ENCODE measurements around the gene AKAP12.

Gene AKAP12

DNA sequence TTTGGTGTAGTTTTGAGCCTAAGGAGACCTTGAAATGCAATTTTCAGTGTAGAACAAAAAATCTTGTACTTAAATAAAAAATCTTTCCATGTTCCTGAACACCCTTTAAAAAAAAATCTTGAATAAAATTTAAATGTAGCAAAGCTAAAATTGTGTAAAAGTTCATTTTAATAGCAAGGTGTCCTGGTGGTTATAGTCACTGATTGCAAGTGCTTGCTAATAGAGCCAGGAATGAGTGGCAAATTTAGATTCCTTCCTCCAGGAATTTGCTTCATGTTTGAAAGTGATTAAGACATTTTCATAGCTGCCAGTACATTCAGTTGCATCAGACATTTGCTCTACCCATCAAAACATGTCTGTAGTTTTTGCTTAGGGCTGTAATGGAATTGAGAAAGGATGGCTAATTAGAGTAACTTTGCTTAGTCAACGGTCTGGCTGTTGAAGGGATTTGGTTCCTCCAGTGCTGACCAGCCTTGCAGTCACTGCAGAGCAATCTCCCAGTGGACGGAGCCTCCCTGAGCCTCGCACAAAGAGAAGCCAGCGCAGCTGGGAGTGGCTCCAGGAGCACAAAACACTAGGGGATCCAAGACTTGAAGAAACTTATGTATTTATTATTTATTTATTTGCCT is 36.5 kb downstream of the AKAP12 start:
- DNase-seq (ENCODE audit: extremely low read depth in 1 of 2, low read depth in 1 of 2): no peak

DNA sequence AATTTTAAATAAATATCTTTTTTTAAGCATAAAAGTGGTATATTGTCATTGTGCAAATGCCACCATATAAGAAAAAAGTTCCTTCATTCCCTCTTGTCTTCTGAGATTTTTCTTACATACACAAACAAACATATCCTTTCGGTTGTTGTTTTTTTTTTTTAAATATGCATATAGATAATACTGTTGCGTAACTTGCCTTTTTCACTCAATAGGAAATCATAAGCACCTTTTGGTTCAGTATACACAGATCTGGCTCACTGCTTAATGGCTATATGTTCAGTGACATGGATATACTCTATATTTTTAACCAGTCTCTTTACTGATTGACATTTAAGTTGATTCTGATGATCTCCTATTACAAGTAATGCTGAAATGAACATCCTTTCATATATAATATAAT is 40.1 kb downstream of the AKAP12 start:
- DNase-seq (ENCODE audit: extremely low read depth in 1 of 2, low read depth in 1 of 2): no peak

DNA sequence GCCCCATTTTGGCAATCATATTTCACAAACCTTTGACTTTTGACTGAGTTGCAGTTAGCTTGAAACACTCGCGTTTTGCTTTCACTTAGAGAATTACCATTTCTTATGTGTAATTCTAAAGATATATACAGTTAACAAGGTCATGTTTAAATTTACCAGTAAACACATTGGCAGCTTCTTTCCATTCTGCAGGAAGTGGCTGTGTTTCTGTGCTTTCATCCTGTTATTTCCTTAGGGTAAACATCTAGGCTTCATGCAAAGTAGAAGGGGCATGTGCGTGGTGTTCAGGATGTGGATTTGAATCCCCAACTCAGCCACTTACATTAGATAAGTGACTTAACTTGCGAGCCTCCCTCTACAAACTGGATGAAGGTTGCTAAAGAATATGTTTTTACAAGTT is 41.1 kb downstream of the AKAP12 start:
- no peak for DNase-seq (ENCODE audit: extremely low read depth in 1 of 2, low read depth in 1 of 2)

DNA sequence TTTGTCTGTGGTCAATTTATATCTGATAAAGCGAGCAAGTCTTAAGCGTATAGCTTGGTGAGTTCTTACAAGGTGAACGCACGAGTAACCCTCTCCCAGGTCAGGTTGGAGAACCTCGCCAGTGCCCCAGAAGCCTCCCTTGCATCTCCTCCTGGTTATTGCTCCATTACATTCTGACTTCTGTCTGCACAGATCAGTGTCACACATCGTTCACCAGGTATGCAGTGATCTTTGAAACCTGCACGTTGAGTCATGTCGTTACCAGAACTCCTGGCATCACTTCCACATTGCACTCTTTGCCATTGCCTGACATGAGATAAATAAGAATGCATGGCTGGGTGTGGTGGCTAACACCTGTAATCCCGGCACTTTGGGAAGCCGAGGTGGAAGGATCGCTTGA is 44.2 kb downstream of the AKAP12 start:
- no peak for DNase-seq (ENCODE audit: extremely low read depth in 1 of 2, low read depth in 1 of 2)

DNA sequence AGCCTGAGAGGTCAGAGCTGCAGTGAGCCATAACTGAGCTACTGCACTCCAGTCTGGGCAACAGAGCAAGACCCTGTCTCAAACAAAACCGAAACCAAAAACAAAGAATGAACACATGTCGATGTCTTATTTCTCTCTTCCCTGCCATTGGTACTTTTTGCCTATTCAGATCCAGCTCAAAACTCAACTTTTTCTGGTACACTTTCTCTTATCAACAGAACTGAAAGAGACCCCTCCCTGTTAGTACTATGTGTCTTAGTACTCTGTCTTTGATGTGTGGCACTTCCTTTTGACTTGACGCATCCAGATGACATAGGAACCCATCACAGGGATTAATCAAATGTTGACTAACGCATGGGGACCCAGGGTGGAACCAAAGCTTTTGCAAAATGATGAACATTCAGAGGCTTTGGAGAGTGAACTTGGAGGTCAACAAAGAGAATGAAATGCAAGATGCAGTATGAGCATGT is 44.8 kb downstream of the AKAP12 start:
- DNase-seq (ENCODE audit: extremely low read depth in 1 of 2, low read depth in 1 of 2): no peak

DNA sequence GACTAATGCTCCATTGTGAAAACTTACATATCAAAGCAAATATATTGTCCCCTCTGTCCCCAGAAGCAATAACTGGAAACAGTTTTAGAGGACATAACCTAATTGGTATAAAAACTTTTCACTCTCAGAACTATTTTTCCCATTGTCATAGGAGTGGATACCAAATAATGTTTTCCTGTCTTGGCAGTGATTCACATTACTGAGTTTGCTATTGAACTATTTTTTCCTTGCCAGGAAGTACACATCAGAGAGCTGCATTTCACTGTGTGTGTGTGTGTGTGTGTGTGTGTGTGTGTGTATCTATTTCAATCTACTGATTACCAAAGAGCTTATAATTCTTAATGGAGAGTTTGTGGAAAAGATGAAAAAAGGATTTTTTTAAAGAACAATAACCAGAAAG is 45.4 kb downstream of the AKAP12 start:
- no peak for DNase-seq (ENCODE audit: extremely low read depth in 1 of 2, low read depth in 1 of 2)

DNA sequence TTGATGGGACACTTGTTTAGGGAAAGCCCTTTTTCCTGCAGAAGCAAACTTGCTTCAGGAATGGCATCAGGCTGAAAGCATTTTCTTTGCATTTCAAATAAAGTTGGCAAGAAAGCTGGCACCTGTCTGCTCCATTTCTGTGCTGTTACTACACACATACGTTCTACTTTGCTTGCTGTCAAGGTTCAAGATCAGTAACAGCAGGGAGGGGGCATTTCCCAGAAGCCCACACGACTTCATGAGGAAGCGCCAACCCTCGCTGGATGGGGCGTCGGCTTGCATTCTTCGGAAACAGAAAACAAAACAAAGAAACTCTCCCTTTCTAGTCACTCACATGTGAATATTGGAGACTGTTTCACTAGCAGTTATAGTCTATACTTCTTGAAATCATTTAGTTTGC is 46.4 kb downstream of the AKAP12 start:
- no peak for DNase-seq (ENCODE audit: extremely low read depth in 1 of 2, low read depth in 1 of 2)

DNA sequence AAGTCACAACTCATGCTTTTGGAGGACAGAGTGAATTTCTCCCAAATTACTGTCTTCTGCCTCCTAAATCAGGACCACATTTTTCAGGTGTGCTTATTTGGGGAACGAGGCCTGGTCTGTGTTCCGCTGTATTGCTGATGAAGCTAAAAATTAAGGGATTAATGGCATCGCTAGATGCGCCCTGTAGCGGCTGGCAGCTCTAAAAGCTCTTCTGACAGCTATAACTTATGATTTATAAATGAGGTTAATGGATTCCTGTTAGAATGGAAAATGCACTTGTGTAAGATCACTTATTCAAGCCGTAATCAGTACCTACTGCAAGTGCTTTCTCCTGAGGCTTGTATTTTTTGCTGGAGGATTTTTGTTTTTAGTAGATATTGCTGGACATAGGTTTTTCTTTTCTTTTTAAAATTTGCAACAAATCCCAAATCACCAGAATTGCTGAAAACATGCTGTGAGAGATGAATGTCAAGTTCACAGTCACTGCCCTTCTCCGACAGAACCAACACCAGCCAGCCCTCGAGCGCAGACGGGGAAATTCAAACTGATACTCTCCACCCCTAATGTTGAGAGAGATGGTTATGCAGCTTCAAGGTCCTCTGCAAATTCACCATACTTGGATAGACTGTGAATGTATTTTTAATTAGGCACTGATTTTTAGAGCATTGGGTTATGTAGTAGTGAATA is 49.1 kb downstream of the AKAP12 start:
- no peak for DNase-seq (ENCODE audit: extremely low read depth in 1 of 2, low read depth in 1 of 2)

DNA sequence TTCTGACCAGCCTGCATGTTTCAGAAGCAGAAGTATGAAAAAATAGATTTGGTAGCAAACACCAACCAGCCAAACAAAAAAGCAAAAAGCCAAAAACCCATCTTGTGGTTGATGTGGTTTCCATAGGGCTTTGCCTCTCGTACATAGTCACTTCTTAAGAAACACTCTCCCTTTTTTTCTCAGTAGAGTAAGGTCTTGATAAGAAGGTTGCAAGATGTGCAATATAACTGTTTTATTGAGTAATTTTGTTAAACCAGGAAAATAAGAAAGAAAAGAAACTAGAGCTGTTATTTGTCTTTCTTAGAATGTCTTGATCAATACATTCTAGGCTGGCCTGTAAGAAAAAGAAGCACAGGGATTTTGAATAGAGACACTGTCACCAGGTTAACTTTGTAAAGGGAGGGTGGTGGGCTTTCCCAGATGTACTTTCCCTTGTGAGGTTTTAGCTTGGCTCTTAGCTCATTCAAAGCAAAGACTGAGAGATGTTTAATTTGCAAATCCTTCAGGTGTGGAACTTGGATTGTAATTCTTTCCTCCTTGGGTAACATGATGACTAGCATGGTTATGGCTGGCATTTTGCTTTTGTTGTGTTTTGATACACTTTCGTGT is 49.7 kb downstream of the AKAP12 start:
- DNase-seq (ENCODE audit: extremely low read depth in 1 of 2, low read depth in 1 of 2): no peak

DNA sequence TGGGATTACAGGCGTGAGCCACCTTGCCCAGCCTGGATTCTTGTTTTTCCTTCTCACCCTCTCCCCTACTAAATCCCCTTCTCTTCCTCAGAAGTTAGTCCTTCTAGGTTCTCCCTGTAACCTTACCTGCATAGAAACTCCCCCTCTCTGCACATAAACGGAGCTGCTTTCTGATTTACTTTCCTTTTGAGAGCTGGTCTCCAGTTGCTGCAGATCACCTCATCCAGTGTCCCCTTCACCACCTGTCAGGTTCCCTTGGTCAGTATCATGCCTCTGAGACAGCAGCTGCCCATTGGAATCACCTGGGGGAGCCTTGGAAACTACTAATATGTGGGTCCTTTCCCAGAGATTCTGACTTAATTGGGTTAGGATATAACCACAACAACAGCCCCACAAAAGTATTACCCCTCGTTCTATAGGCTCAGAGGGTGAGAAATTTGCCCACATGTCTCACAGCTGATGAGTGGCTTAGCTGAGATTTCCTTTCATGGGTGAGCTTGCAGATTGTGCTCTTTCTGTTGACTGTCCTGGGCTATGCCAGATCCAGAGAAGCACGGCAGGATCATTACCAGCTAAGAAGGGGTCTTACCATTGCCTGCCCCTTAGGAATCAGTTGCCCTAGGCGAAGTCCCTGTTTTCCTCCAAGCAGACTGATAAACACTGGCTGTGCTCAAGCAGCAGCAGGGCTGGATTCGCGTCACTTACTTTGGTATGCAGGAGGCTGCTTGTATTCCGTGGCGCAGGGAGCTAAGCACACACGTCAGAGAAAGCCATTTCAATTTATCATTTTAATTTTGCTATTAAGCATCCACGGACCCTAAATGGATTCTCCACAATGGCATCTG is 51.3 kb downstream of the AKAP12 start:
- DNase-seq (ENCODE audit: extremely low read depth in 1 of 2, low read depth in 1 of 2): no peak

DNA sequence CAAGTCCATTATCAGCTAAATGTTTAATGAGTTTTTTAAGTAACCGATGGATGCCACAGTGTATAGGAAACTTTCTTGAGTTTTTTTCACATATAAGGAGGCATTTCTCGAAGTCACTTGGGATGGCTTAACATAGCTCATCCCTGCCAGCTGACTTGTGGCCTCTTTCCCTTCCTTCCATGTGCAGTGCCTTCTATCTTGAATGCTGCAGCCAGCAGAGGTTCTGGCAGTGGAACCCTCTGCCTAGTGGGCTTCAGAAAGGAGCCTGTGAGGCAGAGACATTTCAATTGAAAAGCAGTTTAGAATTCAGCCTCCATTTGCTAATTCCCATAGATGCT is 51.9 kb downstream of the AKAP12 start:
- no peak for DNase-seq (ENCODE audit: extremely low read depth in 1 of 2, low read depth in 1 of 2)

DNA sequence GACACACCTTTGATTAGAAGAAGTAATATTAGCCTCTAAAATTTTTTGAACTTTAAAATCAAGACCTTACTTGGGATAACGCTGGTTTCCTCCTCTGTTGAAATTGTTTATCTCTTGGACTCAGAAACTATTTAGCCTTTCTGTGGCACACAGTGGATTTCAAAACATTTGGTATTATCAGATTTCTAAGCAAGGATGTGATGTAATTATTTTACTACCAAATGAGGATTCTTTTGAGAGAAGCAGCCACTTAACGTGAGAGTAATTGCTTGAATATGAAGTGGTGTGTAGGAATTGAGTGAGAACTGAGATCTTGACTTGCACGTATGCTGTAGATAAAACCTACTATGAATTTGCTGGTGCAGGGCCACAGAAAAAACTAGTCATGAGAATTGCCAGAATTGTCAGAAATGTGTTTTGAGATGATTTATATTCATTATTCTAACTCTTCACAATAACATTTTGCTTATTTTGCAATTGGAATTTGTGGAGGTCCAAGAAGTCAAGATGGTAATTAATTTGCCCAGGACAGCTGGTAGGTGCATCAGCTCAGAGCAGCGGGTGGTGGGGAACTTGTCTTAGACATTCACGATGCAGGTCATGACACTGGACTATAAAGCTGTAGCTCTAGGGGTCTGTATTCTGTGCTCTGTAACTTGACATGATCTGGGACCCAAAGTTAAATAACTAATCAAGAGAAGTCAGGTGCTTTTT is 53.4 kb downstream of the AKAP12 start:
- DNase-seq (ENCODE audit: extremely low read depth in 1 of 2, low read depth in 1 of 2): no peak

DNA sequence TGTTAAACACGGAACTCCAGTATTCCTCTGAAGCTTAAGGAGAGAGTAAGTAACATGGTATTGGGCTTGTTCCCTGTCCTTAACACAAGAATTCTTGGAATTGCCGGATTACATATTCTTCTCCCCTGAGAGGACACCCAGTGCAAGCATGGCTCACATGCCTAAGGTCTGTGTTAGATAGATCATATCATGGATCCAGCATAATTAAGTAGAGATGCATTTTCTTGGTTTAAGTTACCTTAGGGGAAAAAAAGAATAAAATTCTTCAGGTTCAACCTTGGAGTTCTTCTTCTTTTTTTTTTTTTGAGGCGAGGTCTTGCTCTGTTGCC is 53.9 kb downstream of the AKAP12 start:
- no peak for DNase-seq (ENCODE audit: extremely low read depth in 1 of 2, low read depth in 1 of 2)

DNA sequence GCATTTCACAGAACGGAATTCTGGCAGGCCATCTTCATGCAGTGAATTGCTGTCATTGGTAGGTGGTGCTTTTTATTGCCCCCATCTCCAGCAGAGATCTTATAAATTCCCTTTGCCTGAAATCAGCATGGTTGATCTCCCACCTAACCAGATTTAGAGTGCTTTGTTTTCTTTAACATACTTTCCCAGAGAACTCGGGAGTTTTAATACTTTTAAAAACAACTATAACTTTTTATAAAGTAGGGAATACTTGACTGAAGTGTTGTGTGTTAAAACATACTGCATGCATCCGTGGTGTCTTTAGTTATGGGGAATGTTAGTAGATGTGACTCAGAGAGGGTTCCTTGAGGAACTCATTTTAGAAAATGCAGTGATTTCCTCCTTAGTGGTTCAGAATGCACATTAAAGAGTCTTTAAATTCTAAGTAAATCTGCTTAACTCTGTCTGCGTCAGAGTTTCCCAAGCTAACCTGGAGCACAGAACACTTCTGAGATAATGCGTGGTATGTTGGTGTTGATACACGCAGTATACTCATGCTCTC is 54.9 kb downstream of the AKAP12 start:
- DNase-seq (ENCODE audit: extremely low read depth in 1 of 2, low read depth in 1 of 2): no peak

DNA sequence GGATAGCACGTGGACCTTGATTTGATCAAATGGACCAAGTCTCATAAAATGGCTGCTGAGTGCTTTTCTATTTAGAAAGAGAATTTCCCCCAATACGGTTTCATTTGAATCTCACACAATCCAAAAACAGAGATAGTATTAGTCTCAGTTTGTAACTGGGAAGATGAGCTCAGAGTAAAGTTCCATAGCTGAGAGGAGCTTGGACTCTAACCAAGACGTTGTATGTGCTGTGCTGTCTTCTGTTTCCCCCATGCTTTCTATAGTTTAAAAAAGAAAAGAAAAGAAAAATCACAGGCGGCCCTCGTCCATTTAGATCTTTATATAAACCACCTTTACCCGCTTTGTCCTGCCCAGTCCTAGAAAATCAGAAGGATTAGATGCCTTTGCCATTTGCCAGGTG is 58.1 kb downstream of the AKAP12 start:
- no peak for DNase-seq (ENCODE audit: extremely low read depth in 1 of 2, low read depth in 1 of 2)

DNA sequence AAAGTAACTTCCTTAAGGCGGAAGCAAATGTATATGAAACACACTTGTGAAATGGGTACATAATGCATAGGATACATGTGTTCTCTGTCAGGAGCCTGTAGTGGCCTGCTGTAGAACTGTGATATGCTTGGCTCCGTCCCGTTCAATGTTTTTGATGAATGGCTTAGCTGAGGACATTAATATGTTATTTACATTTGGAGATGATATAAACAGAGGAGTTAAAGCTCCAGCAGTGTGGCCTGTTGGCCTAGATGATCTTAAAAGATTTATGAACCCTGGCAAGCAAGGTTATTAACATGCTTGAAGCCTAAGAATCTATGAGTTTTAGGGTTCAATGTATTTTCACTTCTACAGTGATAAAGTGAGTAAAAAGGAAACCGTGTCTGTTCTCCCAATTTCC is 59.2 kb downstream of the AKAP12 start:
- DNase-seq (ENCODE audit: extremely low read depth in 1 of 2, low read depth in 1 of 2): no peak

DNA sequence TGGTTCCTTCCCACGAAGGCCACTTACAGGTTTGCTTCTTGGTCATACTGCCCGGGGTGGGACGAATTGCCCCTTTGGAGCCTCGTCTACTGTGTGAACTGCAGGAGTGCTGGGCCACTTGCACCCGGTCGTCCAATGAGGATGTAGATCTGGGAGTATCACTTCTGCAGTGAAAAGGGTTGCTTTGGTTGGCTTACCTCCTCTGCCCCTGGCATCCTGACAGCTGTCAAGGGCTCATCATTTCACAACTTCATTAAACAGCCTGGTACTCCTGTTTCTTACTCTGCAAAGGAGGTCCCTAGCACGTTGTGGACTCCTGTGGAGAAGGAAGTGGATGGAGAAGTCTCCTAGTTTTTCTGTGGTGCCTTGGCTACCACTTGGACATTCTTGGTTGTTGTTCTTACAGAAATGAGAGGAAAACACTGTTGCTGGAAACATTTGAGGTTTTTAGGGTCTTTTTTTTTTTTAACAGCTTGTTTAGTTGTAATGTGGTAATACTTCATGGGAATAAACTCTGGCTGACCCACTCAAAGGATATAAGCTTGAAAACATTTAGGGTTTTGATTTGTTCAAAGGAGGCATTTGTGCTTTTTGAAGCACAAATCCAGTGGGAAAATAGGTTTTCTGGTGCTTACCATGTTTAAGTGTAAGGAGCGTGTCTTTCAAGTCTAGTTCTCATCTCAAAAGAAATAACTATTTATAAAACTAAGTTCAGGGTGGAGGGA is 60.7 kb downstream of the AKAP12 start:
- DNase-seq (ENCODE audit: extremely low read depth in 1 of 2, low read depth in 1 of 2): no peak

DNA sequence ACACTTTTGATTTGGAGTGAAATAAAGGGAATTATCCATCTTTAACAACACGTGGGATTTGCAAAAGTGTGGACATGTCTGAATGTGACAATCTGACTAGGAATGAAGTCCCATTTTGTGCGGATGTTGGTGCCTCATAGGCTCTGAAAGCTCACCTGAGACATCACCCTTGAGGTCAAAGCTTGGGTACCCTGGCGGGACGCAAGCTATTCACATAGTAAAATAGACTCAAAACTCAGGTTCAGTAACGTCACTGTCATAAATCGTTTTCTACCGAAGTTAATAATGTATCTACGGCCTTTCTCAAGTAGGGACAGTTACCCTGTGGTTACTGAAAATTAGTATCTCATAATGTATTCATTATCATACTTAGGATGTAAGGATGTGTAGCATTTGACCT is 61.8 kb downstream of the AKAP12 start:
- no peak for DNase-seq (ENCODE audit: extremely low read depth in 1 of 2, low read depth in 1 of 2)

DNA sequence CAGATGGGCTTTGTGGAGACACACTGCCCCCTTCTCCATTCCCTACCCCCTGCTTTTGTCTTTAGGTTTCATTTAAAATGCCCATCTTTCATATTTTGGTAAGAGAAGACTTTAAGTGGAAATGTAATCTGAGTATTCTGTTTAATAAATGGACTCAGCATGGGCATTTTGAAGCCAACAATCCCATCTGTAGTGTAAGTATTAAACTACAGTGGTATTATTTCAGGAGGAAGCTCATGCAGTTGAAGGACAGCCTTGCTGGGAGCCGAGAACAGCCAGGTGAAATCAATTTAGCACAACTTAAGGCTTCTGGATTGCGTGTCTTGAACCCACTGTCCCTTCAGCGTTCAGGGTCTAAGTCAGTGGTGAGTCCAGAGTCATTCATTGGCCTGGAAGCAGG is 63.5 kb downstream of the AKAP12 start:
- DNase-seq (ENCODE audit: extremely low read depth in 1 of 2, low read depth in 1 of 2): no peak

DNA sequence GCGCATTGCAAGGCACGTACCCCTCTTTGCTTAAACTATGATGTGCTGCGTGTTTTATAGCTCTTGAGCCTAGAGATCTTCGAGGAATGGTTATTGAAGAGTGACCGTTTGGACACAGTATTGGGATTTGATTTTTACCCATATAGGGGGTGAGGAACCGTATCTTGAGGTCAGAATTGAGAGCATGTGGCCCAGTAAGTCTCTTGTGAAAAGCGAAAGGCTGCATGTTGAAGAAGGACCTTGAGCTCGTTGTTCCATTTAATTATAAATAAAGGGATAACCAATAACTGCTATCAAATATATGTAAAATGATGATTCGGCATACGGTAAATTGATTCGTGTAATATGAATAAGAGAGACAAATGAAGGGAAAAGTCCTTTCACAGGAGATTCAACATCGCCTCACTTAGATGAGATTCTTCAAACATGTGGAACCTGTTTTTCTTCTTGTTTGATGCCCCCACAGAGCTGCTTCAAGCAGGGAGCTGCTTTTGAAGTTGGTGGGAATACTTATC is 66.6 kb downstream of the AKAP12 start:
- no peak for DNase-seq (ENCODE audit: extremely low read depth in 1 of 2, low read depth in 1 of 2)
